ENCODE results near the gene WDR87. TPM values are rescaled to one million over a fixed set of nuclear protein-coding genes. Genes with fewer than 3 reads are reported as not detected.
"Not testable (repeated sequence)": the region's sequence is repeated elsewhere in the genome, so short reads cannot be mapped to it uniquely, and the experiment has no call there.

WDR87 gene
- total RNA-seq, 2 donors from 2014 or later: not detected

GRCh38 chr19:37902668-37903067 is 3.7 kb downstream of the WDR87 start:
- intact Hi-C loops (cut with DNase I): loop anchor here (5.0 to 10.0 kb wide), 2 partner anchors 192 to 195 kb away; no protein-coding TSS in a partner anchor
- DNase-seq (ENCODE audit: low spot score): peak; percentile 90

GRCh38 chr19:37899966-37900365 is 6.4 kb downstream of the WDR87 start:
- intact Hi-C loops (cut with DNase I): loop anchor here (5.0 to 10.0 kb wide), 3 partner anchors 195 to 315 kb away; no protein-coding TSS in a partner anchor
- DNase-seq (ENCODE audit: low spot score): no peak

GRCh38 chr19:37899453-37899852 is 6.9 kb downstream of the WDR87 start:
- intact Hi-C loops (cut with DNase I): loop anchor here in 1 of 2 donors (10.0 kb wide), 1 partner anchor 315 kb away; no protein-coding TSS in a partner anchor
- DNase-seq (ENCODE audit: low spot score): no peak

- no peak for DNase-seq (ENCODE audit: low spot score)
Observed at GRCh38 chr19:37896180-37896579, 10.2 kb downstream of the WDR87 start.

GRCh38 chr19:37893845-37894575 is 12.4 kb downstream of the WDR87 start:
- intact Hi-C loops (cut with DNase I): loop anchor here in 1 of 2 donors (10.0 kb wide), 1 partner anchor 321 kb away; no protein-coding TSS in a partner anchor
- no peak for DNase-seq (ENCODE audit: low spot score)

More at GRCh38 chr19:37896180-37896579, 10.2 kb downstream of the WDR87 start:
- intact Hi-C loops (cut with DNase I): loop anchor here in 1 of 2 donors (10.0 kb wide), 1 partner anchor 319 kb away; no protein-coding TSS in a partner anchor

- no peak for DNase-seq (ENCODE audit: low spot score)
- intact Hi-C loops (cut with DNase I): no loop called here
Observed at GRCh38 chr19:37886571-37886970, 19.8 kb downstream of the WDR87 start.

GRCh38 chr19:37885392-37885791 is 21.0 kb downstream of the WDR87 start:
- intact Hi-C loops (cut with DNase I): no loop called here

GRCh38 chr19:37877147-37877546 is 29.2 kb downstream of the WDR87 start:
- intact Hi-C loops (cut with DNase I): no loop called here
- DNase-seq (ENCODE audit: low spot score): no peak

More at GRCh38 chr19:37885392-37885791, 21.0 kb downstream of the WDR87 start:
- no peak for DNase-seq (ENCODE audit: low spot score)

GRCh38 chr19:37876032-37876431 is 30.4 kb downstream of the WDR87 start:
- intact Hi-C loops (cut with DNase I): no loop called here
- no peak for DNase-seq (ENCODE audit: low spot score)

GRCh38 chr19:37874784-37875183 is 31.6 kb downstream of the WDR87 start:
- intact Hi-C loops (cut with DNase I): no loop called here
- no peak for DNase-seq (ENCODE audit: low spot score)

- intact Hi-C loops (cut with DNase I): no loop called here
- no peak for DNase-seq (ENCODE audit: low spot score)
Observed at GRCh38 chr19:37872383-37872782, 34.0 kb downstream of the WDR87 start.

- no peak for DNase-seq (ENCODE audit: low spot score)
- intact Hi-C loops (cut with DNase I): no loop called here
Observed at GRCh38 chr19:37869766-37870340, 36.5 kb downstream of the WDR87 start.

- intact Hi-C loops (cut with DNase I): no loop called here
- DNase-seq (ENCODE audit: low spot score): no peak
Observed at GRCh38 chr19:37867831-37868230, 38.6 kb downstream of the WDR87 start.

- intact Hi-C loops (cut with DNase I); DNase-seq (ENCODE audit: low spot score): not testable (repeated sequence)
Observed at GRCh38 chr19:37865930-37866329, 40.5 kb downstream of the WDR87 start.

- intact Hi-C loops (cut with DNase I): no loop called here
- no peak for DNase-seq (ENCODE audit: low spot score)
Observed at GRCh38 chr19:37864501-37864900, 41.9 kb downstream of the WDR87 start.

- no peak for DNase-seq (ENCODE audit: low spot score)
- intact Hi-C loops (cut with DNase I): no loop called here
Observed at GRCh38 chr19:37855098-37855497, 51.3 kb downstream of the WDR87 start.

- intact Hi-C loops (cut with DNase I): no loop called here
- no peak for DNase-seq (ENCODE audit: low spot score)
Observed at GRCh38 chr19:37845932-37846331, 60.5 kb downstream of the WDR87 start.
